MM.1S (cell line): ENCODE measurements around the gene DSTN.
A peak's percentile ranks its signal among the peaks of the same experiment; 100 is the strongest.

Experiments used
- DNase-seq: peaks from one replicate; pipeline ENCODE4 v3.0.0-alpha.2; 2015
- H2AFZ ChIP-seq: fragments of 300-600 bp; sonication (generic); 2 replicates; pipeline ENCODE4 v1.6.0; 2016; ENCODE audit warnings: antibody characterized with exemption, low read length
- H3F3A ChIP-seq: fragments of 300-600 bp; sonication (generic); 2 replicates; pipeline ENCODE4 v1.6.1; 2016; ENCODE audit warnings: mild to moderate bottlenecking, antibody characterized with exemption, low read length, moderate library complexity, mixed read lengths; ENCODE audit not compliant: insufficient read depth
- H3K27ac ChIP-seq: fragments of 300-600 bp; sonication (generic); 2 replicates; pipeline ENCODE4 v1.5.1; 2016; ENCODE audit warnings: mild to moderate bottlenecking, low read length
- H3K27me3 ChIP-seq: fragments of 300-600 bp; sonication (generic); replicated peaks from 2 replicates; pipeline ENCODE4 v1.6.0; 2016; ENCODE audit warnings: low read length; ENCODE audit not compliant: insufficient read depth
- H3K36me3 ChIP-seq: fragments of 300-600 bp; sonication (generic); replicated peaks from 2 replicates; pipeline ENCODE4 v1.6.1; 2016; ENCODE audit warnings: mild to moderate bottlenecking, low read length, mixed read lengths; ENCODE audit not compliant: insufficient read depth
- H3K4me1 ChIP-seq: fragments of 300-600 bp; sonication (generic); 2 replicates; pipeline ENCODE4 v1.6.1; 2016; ENCODE audit warnings: low read length, mixed read lengths
- H3K4me2 ChIP-seq: fragments of 300-600 bp; sonication (generic); 2 replicates; pipeline ENCODE4 v1.6.0; 2016; ENCODE audit warnings: low read depth, low read length
- H3K4me3 ChIP-seq: fragments of 300-600 bp; sonication (generic); 2 replicates; pipeline ENCODE4 v1.5.1; 2016; ENCODE audit warnings: low read length, mixed read lengths
- H3K79me2 ChIP-seq: fragments of 300-600 bp; sonication (generic); 2 replicates; pipeline ENCODE4 v1.6.1; 2016; ENCODE audit warnings: mixed run types, low read length, mixed read lengths
- H3K9ac ChIP-seq: fragments of 300-600 bp; sonication (generic); 2 replicates; pipeline ENCODE4 v1.6.1; 2016; ENCODE audit warnings: low read length, mixed read lengths
- H3K9me2 ChIP-seq: fragments of 300-600 bp; sonication (generic); replicated peaks from 2 replicates; pipeline ENCODE4 v1.6.1; 2016; ENCODE audit warnings: mild to moderate bottlenecking, low read length, mixed read lengths; ENCODE audit not compliant: insufficient read depth
- H3K9me3 ChIP-seq: fragments of 300-600 bp; sonication (generic); replicated peaks from 2 replicates; pipeline ENCODE4 v1.6.1; 2016; ENCODE audit warnings: mild to moderate bottlenecking, low read length, mixed read lengths; ENCODE audit not compliant: insufficient read depth
- H4K20me1 ChIP-seq: fragments of 300-600 bp; sonication (generic); 2 replicates; pipeline ENCODE4 v1.6.1; 2016; ENCODE audit warnings: mild to moderate bottlenecking, low read length, moderate library complexity, mixed read lengths; ENCODE audit not compliant: insufficient read depth
- CTCF ChIP-seq: fragments of 300-600 bp; sonication (generic); IDR thresholded peaks from 2 replicates; pipeline ENCODE4 v1.5.1; 2016; ENCODE audit warnings: antibody characterized with exemption, low read length, mixed read lengths
- EZH2 ChIP-seq: fragments of 300-600 bp; sonication (generic); optimal IDR thresholded peaks from 2 replicates; pipeline ENCODE3; 2017; ENCODE audit warnings: low read depth, mild to moderate bottlenecking, antibody characterized with exemption, low read length, mixed read lengths
- EZH2phosphoT487 ChIP-seq: fragments of 300-600 bp; sonication (generic); IDR thresholded peaks from 2 replicates; pipeline ENCODE4 v1.6.1; 2018; ENCODE audit warnings: antibody characterized with exemption, low read length

Gene DSTN

DNA sequence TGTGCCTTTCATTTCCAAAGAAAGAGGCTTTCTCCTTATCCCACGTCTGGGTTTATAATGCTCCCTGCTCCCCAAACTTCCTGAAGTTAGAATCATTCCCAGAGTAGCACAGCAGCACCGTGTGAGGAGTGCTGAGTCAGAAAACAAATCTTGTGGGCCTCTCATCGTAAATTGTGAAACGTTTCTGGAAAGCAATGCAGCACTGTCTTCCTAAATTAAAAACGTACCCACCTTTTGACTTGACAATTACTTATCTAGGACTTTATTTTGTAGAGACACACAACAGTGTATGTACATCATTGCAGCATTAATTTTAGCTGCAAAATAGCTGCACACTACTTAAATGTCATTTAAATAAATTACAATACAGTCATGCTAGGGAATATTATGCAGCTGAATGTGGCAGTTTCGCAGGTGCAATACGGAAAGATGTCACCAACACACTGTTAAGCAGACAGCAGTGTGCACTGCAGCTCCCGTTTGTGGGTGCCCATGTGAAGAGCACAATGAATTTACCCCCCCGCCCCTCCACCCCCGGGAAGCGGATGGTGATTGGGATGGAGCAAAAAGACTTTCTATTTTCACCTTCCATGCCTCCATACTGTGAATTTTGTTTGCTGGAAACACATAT, 81.4 kb downstream of the DSTN start:
- no peak for DNase-seq
- TF ChIP-seq CTCF (no peak), EZH2phosphoT487 (no peak), EZH2 (no peak)
- Histone ChIP-seq H3K27me3 (no peaks in the 10 kb centered on the region), H3K9ac (no peak overlapping the region), H3K36me3 (peaks cover 12% of the 10 kb centered on the region), H3K27ac (no peak overlapping the region), H3K9me3 (no peaks in the 10 kb centered on the region), H3K4me2 (no peak overlapping the region), H4K20me1 (peaks cover 76% of the 10 kb centered on the region), H3K4me1 (no peaks in the 10 kb centered on the region), H3K9me2 (no peaks in the 10 kb centered on the region), H2AFZ (no peak overlapping the region), H3K4me3 (no peak overlapping the region), H3K79me2 (peaks cover 99% of the 10 kb centered on the region), H3F3A (no peaks in the 10 kb centered on the region; the same call in none of the 2 replicates)

DNA sequence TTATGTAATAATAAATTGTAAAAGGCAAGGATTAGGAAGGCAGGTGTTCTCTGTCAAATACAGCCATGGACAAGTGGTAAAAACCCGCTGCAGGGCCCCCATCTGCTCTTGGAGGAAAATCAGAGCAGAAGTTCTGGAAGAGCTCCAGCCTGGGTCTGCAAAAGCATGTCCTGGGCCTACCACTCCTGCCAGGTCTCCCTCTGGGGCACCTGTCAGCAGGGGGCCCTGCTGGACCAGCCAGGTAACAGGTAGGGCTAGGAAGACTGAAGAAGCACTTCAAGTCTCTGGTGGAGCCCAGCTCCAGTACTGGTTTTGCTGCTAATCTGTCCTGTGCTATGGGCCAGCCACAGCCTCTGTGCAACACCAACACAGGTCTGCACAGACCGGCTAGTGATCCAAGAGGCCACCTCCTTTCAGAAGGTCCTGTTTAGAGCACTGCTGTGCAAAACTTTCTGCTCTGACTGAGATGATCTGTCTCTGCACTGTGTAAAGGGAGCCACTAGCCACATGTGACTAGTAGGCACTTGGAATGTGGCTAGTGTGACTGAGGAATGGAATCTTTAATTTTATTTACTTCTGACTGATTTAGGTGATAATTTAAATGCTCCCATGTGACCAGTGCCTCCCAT, 82.0 kb downstream of the DSTN start:
- no peak overlapping the region for H3K9ac ChIP-seq
- peaks cover 12% of the 10 kb centered on the region for H3K36me3 ChIP-seq
- no peaks in the 10 kb centered on the region for H3K9me3 ChIP-seq
- no peak overlapping the region for H3K4me3 ChIP-seq
- TF ChIP-seq EZH2 (no peak), CTCF (peak; percentile 23; the same call in 1 of the 2 replicates), EZH2phosphoT487 (no peak)
- no peaks in the 10 kb centered on the region for H3K27me3 ChIP-seq
- no peaks in the 10 kb centered on the region for H3K4me1 ChIP-seq
- no peak overlapping the region for H3K27ac ChIP-seq
- DNase-seq = peak; percentile 28
- no peaks in the 10 kb centered on the region; the same call in none of the 2 replicates for H3F3A ChIP-seq
- peaks cover 99% of the 10 kb centered on the region for H3K79me2 ChIP-seq
- H3K9me2 ChIP-seq = no peaks in the 10 kb centered on the region
- no peak overlapping the region for H3K4me2 ChIP-seq
- H4K20me1 ChIP-seq = peaks cover 70% of the 10 kb centered on the region
- no peak overlapping the region for H2AFZ ChIP-seq

DNA sequence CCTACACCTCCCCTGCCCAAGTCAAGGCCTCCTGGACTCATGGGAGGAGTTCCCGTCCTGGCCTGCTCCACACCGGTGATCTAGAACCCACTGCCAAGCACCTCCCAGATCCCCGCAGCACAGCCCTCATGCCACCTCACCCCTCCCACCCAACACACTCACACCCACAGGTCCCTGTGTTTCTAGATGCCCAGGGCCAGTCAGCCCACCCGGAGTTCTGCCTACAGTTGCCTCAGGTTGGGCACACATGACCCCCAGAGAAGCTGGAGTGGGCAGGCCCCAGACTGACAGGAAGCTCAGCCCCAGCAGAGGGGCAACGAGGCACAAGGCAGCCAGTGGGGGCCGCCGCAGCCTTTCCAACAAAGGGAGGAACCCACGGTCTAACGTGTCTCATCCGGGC, 82.5 kb downstream of the DSTN start:
- H3K4me2 ChIP-seq = no peak overlapping the region
- H3K27me3 ChIP-seq = no peaks in the 10 kb centered on the region
- H3K9me2 ChIP-seq = no peaks in the 10 kb centered on the region
- no peak overlapping the region for H3K9ac ChIP-seq
- no peak for DNase-seq
- H3K79me2 ChIP-seq = peaks cover 99% of the 10 kb centered on the region
- H3F3A ChIP-seq = no peaks in the 10 kb centered on the region; the same call in none of the 2 replicates
- no peaks in the 10 kb centered on the region for H3K9me3 ChIP-seq
- H3K36me3 ChIP-seq = peaks cover 12% of the 10 kb centered on the region
- H3K4me1 ChIP-seq = no peaks in the 10 kb centered on the region
- no peak overlapping the region for H3K27ac ChIP-seq
- no peak overlapping the region for H2AFZ ChIP-seq
- TF ChIP-seq EZH2 (no peak), EZH2phosphoT487 (no peak)
- no peak overlapping the region for H3K4me3 ChIP-seq
- peaks cover 70% of the 10 kb centered on the region for H4K20me1 ChIP-seq
